Heart right ventricle (tissue), 16 donors: ENCODE results near the gene CCM2. TPM values are rescaled to one million over a fixed set of nuclear protein-coding genes. Genes with fewer than 3 reads are reported as not detected.
A peak's percentile ranks its signal among the peaks of the same experiment; 100 is the strongest.

Experiments used
- ATAC-seq, 8 donors: fragments of 200-7000 bp; cut with Tn5 transposase; one replicate each; pipeline ENCODE4 v1.9.1; 2020; ENCODE audit warnings: mild to moderate bottlenecking in 8 of 8, moderate library complexity in 8 of 8, moderate number of reproducible peaks in 1 of 8
- DNase-seq, 2 donors: peaks; one replicate each; pipeline ENCODE4 v3.0.0-alpha.2; 2020
- H3K27ac ChIP-seq, 10 donors: fragments of 200-600 bp; sonication (generic) in 2 of 10; one replicate each; pipeline versions ENCODE4 v1.5.0 to v1.8.0; 2020 to 2022; ENCODE audit warnings: mild to moderate bottlenecking in 3 of 10
- H3K27me3 ChIP-seq, 7 donors: fragments of 200-600 bp; one replicate each; pipeline ENCODE4 v1.8.0; 2021 to 2022; ENCODE audit warnings: mild to moderate bottlenecking in 2 of 7
- H3K36me3 ChIP-seq, 9 donors: fragments of 200-600 bp; sonication (generic) in 1 of 9; one replicate each; pipeline versions ENCODE4 v1.5.0 to v1.8.0; 2020 to 2022; ENCODE audit warnings: mild to moderate bottlenecking in 2 of 9
- H3K4me1 ChIP-seq, 9 donors: fragments of 200-600 bp; sonication (generic) in 1 of 9; one replicate each; pipeline versions ENCODE4 v1.5.0 to v1.8.0; 2020 to 2022; ENCODE audit warnings: mild to moderate bottlenecking in 4 of 9
- H3K4me3 ChIP-seq, 10 donors: fragments of 200-600 bp; sonication (generic) in 2 of 10; one replicate each; pipeline versions ENCODE4 v1.5.0 to v1.8.0; 2020 to 2022; ENCODE audit warnings: mild to moderate bottlenecking in 7 of 10, moderate library complexity in 2 of 10
- H3K9me3 ChIP-seq, 11 donors: fragments of 200-600 bp in 10 of 11; sonication (generic) in 2 of 11; one replicate each; pipeline versions ENCODE4 v1.5.0 to v1.8.0; 2013 to 2022; ENCODE audit warnings: mild to moderate bottlenecking in 2 of 11, control low read depth in 1 of 11, moderate library complexity in 1 of 11
- CTCF ChIP-seq, 9 donors: fragments of 200-600 bp; sonication (generic) in 2 of 9; IDR thresholded peaks; one replicate each; pipeline versions ENCODE4 v1.5.0 to v1.8.0; 2021 to 2022; ENCODE audit warnings: antibody characterized with exemption in 9 of 9, mild to moderate bottlenecking in 5 of 9, moderate library complexity in 1 of 9
- WGBS, 2 donors: extraction: QIAGEN DNeasy Blood & Tissue Kit; methylation state at CpG; one replicate each; pipeline ENCODE4 v1.1.7; 2013; ENCODE audit warnings: inconsistent platforms in 1 of 2; 5-methylcytosine and 5-hydroxymethylcytosine counted together
- intact Hi-C, 10 donors: fragments of 100-400 bp; cut with DNase I; formaldehyde crosslinking; loops; one replicate each; pipeline versions ENCODE4 v1.11.1 to v1.14.2; 2022
- polyA plus RNA-seq, 2 donors: library from polyadenylated mRNA; stranded (reverse); fragments of 200-250 nt; gene quantifications; one replicate each; pipeline ENCODE4 v1.2.3, GENCODE V29; 2013
- total RNA-seq, 10 donors: library from RNA; stranded (reverse); fragmentation: NEBNext Ultra II Directional in 3 of 10; extraction: Animal tissue kit (Norgen Biotek cat#: 25700) in 3 of 10; gene quantifications; one replicate each; pipeline versions ENCODE4 v1.2.1 to v1.2.4, GENCODE V29; 2021 to 2023
- donor health status: Arrhythmogenic right ventricular cardiomyopathy.
- donor health status: ischemic (EF 13 %, LVEDD 7.1; RV severe dilation, severe dysfunction).
- donor health status: healthy with polysubstance abuse.
- donor health status: DM: no; HTN: yes; CAD: no.
- donor health status: DM: no; HTN: no; CAD: no.
- donor health status: ischemic (EF 25% LVEDD 6.9; RV normal size, moderate dysfunction).
- donor health status: ischemic (EF 25% LVEDD 5.7; RV mildly dilated, moderate dysfunction).
- donor health status: healthy.
- donor health status: DM: yes; HTN: yes; CAD: no.
- donor health status: Ischemic cardiomyopathy.
- donor health status: ischemic (EF 35%, LVEDD 5.7; RV mildly dilated, moderate dysfunction).
- donor health status: nonischemic (EF 11% LVEDD 7.7; RV severe dilation, severe dysfunction).
- donor health status: DM: yes; HTN: yes; CAD: no.
- donor health status: PGD.
- donor health status: ischemic (EF 29% LVEDD 5.4; RV normal size, mild dysfunction).
- donor health status: nonischemic (EF 23%, LVEDD 6.1; RV moderate dilation, normal function).

CCM2 gene
- total and polyA plus RNA-seq, 12 donors = 21.5 to 71.1 (median 25.7) TPM

- intact Hi-C loops = loop anchor here in 1 of 10 donors (10.0 kb wide), 1 partner anchor 96 kb away; the partner anchor contains the start of gene PURB
- no peak for DNase-seq
- Histone ChIP-seq H3K9me3 (no peaks in the 10 kb centered on the region), H3K4me1 (peaks cover 0 to 85% (median 11%) of the 10 kb centered on the region in 9 donors), H3K36me3 (peaks cover 0 to 59% (median 12%) of the 10 kb centered on the region in 9 donors), H3K4me3 (no peak overlapping the region), H3K27ac (peak overlapping the region in 5 of 10 donors; percentile 13 to 91 (median 34)), H3K27me3 (no peaks in the 10 kb centered on the region)
- TF ChIP-seq CTCF (IDR thresholded peaks at IDR 0.05) = no peak
- 90 to 92% methylated on average over 7 of the region's 7 CpGs for WGBS, 2 donors
- no peak for ATAC-seq
Measured at GRCh38 chr7:44981035-44981706, 18.8 kb upstream of the CCM2 start.

- Histone ChIP-seq H3K36me3 (peaks cover 0 to 52% (median 12%) of the 10 kb centered on the region in 9 donors), H3K9me3 (no peaks in the 10 kb centered on the region), H3K4me3 (no peak overlapping the region), H3K4me1 (peaks cover 0 to 78% (median 18%) of the 10 kb centered on the region in 9 donors), H3K27me3 (no peaks in the 10 kb centered on the region), H3K27ac (no peak overlapping the region)
- DNase-seq (no peak), ATAC-seq (no peak)
- intact Hi-C loops = loop anchor here in 1 of 10 donors (10.0 kb wide), 1 partner anchor 98 kb away; the partner anchor contains the start of gene PURB
- 94 to 97% methylated on average over 1 of the region's 1 CpG for WGBS, 2 donors
- no peak for TF ChIP-seq CTCF (IDR thresholded peaks at IDR 0.05)
Measured at GRCh38 chr7:44982535-44982923, 17.5 kb upstream of the CCM2 start.

GRCh38 chr7:44982970-44983369 is 17.0 kb upstream of the CCM2 start:
- no peak for ATAC-seq
- Histone ChIP-seq H3K36me3 (peaks cover 0 to 52% (median 12%) of the 10 kb centered on the region in 9 donors), H3K4me1 (peaks cover 0 to 76% (median 20%) of the 10 kb centered on the region in 9 donors), H3K9me3 (no peaks in the 10 kb centered on the region), H3K4me3 (no peak overlapping the region), H3K27ac (no peak overlapping the region), H3K27me3 (no peaks in the 10 kb centered on the region)
- no peak for TF ChIP-seq CTCF (IDR thresholded peaks at IDR 0.05)
- DNase-seq = no peak
- WGBS, 2 donors = 94 to 97% methylated on average over 1 of the region's 1 CpG
- intact Hi-C loops = loop anchor here in 1 of 10 donors (10.0 kb wide), 1 partner anchor 98 kb away; the partner anchor contains the start of gene PURB

- DNase-seq (no peak), ATAC-seq (no peak)
- no peaks in the 10 kb centered on the region for H3K9me3 ChIP-seq
- TF ChIP-seq CTCF (IDR thresholded peaks at IDR 0.05) = no peak
- intact Hi-C loops = loop anchor here in 1 of 10 donors (10.0 kb wide), 1 partner anchor 99 kb away; the partner anchor contains the start of gene PURB
- H3K4me3 ChIP-seq = no peak overlapping the region
- peak overlapping the region in 1 of 10 donors; percentile 10 for H3K27ac ChIP-seq
- WGBS, 2 donors = 89% methylated on average over 6 of the region's 6 CpGs
- peaks cover 0 to 69% (median 19%) of the 10 kb centered on the region in 9 donors for H3K4me1 ChIP-seq
- peaks cover 0 to 52% (median 12%) of the 10 kb centered on the region in 9 donors for H3K36me3 ChIP-seq
- no peaks in the 10 kb centered on the region for H3K27me3 ChIP-seq
Measured at GRCh38 chr7:44983742-44984477, 16.1 kb upstream of the CCM2 start.
